ENCODE measurements around the gene ENO2.

The ENO2 gene

GRCh38 chr12:6954316-6955107, 40.1 kb downstream of the ENO2 start:
- Histone ChIP-seq H3K4me2 (ENCODE audit: low read depth, low read length) (peak overlapping the region; percentile 99; the same call in 1 of the 2 replicates), H4K20me1 (ENCODE audit: insufficient read depth, low read length) (no peaks in the 10 kb centered on the region), H3K27me3 (replicated peaks; ENCODE audit: insufficient read depth, low read length) (no peaks in the 10 kb centered on the region), H3K4me1 (ENCODE audit: low read length) (peaks cover 75% of the 10 kb centered on the region), H3F3A (ENCODE audit: insufficient read depth, low read length) (peaks cover 52% of the 10 kb centered on the region), H3K36me3 (replicated peaks; ENCODE audit: insufficient read depth, low read length) (no peaks in the 10 kb centered on the region; the same call in 1 of the 2 replicates), H3K9ac (ENCODE audit: low read length) (peak overlapping the region; percentile 23; the same call in 1 of the 2 replicates), H3K9me3 (replicated peaks; ENCODE audit: insufficient read depth, low read length) (no peaks in the 10 kb centered on the region), H3K9me2 (replicated peaks; ENCODE audit: insufficient read depth, low read length) (no peaks in the 10 kb centered on the region), H3K79me2 (ENCODE audit: low read length) (peaks cover 89% of the 10 kb centered on the region), H2AFZ (ENCODE audit: low read length) (no peak overlapping the region), H3K4me3 (ENCODE audit: low read length) (no peak overlapping the region), H3K27ac (ENCODE audit: low read length) (peak overlapping the region; percentile 97; the same call in 1 of the 2 replicates)
- TF ChIP-seq EZH2 (optimal IDR thresholded peaks at IDR 0.05; ENCODE audit: low read depth, low read length), result no peak
- no peak for DNase-seq

- H3K27me3 ChIP-seq (replicated peaks; ENCODE audit: insufficient read depth, low read length), result no peaks in the 10 kb centered on the region
- H3K4me2 ChIP-seq (ENCODE audit: low read depth, low read length), result no peak overlapping the region
- H3K36me3 ChIP-seq (replicated peaks; ENCODE audit: insufficient read depth, low read length), result no peaks in the 10 kb centered on the region; the same call in 1 of the 2 replicates
Measured at GRCh38 chr12:6955108-6956020, 41.0 kb downstream of the ENO2 start.

GRCh38 chr12:6956021-6956727, 41.8 kb downstream of the ENO2 start:
- TF ChIP-seq CTCF (IDR thresholded peaks at IDR 0.05; ENCODE audit: low read length) (no peak), EZH2phosphoT487 (IDR thresholded peaks at IDR 0.05; ENCODE audit: low read length) (no peak), EZH2 (optimal IDR thresholded peaks at IDR 0.05; ENCODE audit: low read depth, low read length) (no peak)
- Histone ChIP-seq H3K36me3 (replicated peaks; ENCODE audit: insufficient read depth, low read length) (no peaks in the 10 kb centered on the region; the same call in 1 of the 2 replicates), H4K20me1 (ENCODE audit: insufficient read depth, low read length) (no peaks in the 10 kb centered on the region), H3F3A (ENCODE audit: insufficient read depth, low read length) (peaks cover 53% of the 10 kb centered on the region), H3K4me2 (ENCODE audit: low read depth, low read length) (no peak overlapping the region), H3K27ac (ENCODE audit: low read length) (no peak overlapping the region; the same call in 1 of the 2 replicates), H3K9me3 (replicated peaks; ENCODE audit: insufficient read depth, low read length) (no peaks in the 10 kb centered on the region), H3K27me3 (replicated peaks; ENCODE audit: insufficient read depth, low read length) (no peaks in the 10 kb centered on the region), H3K79me2 (ENCODE audit: low read length) (peaks cover 92% of the 10 kb centered on the region), H2AFZ (ENCODE audit: low read length) (no peak overlapping the region), H3K9ac (ENCODE audit: low read length) (no peak overlapping the region), H3K4me1 (ENCODE audit: low read length) (peaks cover 77% of the 10 kb centered on the region), H3K9me2 (replicated peaks; ENCODE audit: insufficient read depth, low read length) (no peaks in the 10 kb centered on the region), H3K4me3 (ENCODE audit: low read length) (no peak overlapping the region)
- DNase-seq, result no peak

More at GRCh38 chr12:6955108-6956020, 41.0 kb downstream of the ENO2 start:
- peaks cover 76% of the 10 kb centered on the region for H3K4me1 ChIP-seq (ENCODE audit: low read length)
- no peak for TF ChIP-seq CTCF (IDR thresholded peaks at IDR 0.05; ENCODE audit: low read length)
- TF ChIP-seq EZH2phosphoT487 (IDR thresholded peaks at IDR 0.05; ENCODE audit: low read length), result no peak
- TF ChIP-seq EZH2 (optimal IDR thresholded peaks at IDR 0.05; ENCODE audit: low read depth, low read length), result no peak
- H3K9me2 ChIP-seq (replicated peaks; ENCODE audit: insufficient read depth, low read length), result no peaks in the 10 kb centered on the region
- H3K9me3 ChIP-seq (replicated peaks; ENCODE audit: insufficient read depth, low read length), result no peaks in the 10 kb centered on the region
- peaks cover 92% of the 10 kb centered on the region for H3K79me2 ChIP-seq (ENCODE audit: low read length)
- DNase-seq, result no peak
- H4K20me1 ChIP-seq (ENCODE audit: insufficient read depth, low read length), result no peaks in the 10 kb centered on the region
- H2AFZ ChIP-seq (ENCODE audit: low read length), result no peak overlapping the region
- H3F3A ChIP-seq (ENCODE audit: insufficient read depth, low read length), result peaks cover 52% of the 10 kb centered on the region
- H3K27ac ChIP-seq (ENCODE audit: low read length), result peak overlapping the region; percentile 97; the same call in 1 of the 2 replicates
- no peak overlapping the region for H3K4me3 ChIP-seq (ENCODE audit: low read length)
- no peak overlapping the region for H3K9ac ChIP-seq (ENCODE audit: low read length)

Data from MM.1S (cell line).